Measurements from ENCODE around the gene GPLD1. TPM values are rescaled to one million over a fixed set of nuclear protein-coding genes. Genes with fewer than 3 reads are reported as not detected.
"Not testable (repeated sequence)": the region's sequence is repeated elsewhere in the genome, so short reads cannot be mapped to it uniquely, and the experiment has no call there.

Gene GPLD1
- total and polyA plus RNA-seq, 2 donors (not counting 1 experiment from before 2014, with no cell fraction given), result under 0.01 to 0.07 TPM

- Histone ChIP-seq H3K36me3 (ENCODE audit: control insufficient read depth, insufficient read depth, low read length) (no peaks in the 10 kb centered on the region), H3K4me2 (ENCODE audit: extremely low read depth, insufficient read depth, low read length) (no peak overlapping the region), H3K9ac (ENCODE audit: insufficient read depth, low read length) (no peak overlapping the region), H3K9me3 (ENCODE audit: control insufficient read depth, insufficient read depth, low read depth, low read length) (no peaks in the 10 kb centered on the region), H3K4me1 (ENCODE audit: control insufficient read depth, extremely low read depth, insufficient read depth, low read length) (no peaks in the 10 kb centered on the region), H3K27me3 (ENCODE audit: control insufficient read depth, insufficient read depth, low read length) (no peaks in the 10 kb centered on the region), H4K20me1 (ENCODE audit: control insufficient read depth, extremely low read depth, insufficient read depth, low read length) (no peaks in the 10 kb centered on the region), H3K27ac (ENCODE audit: insufficient read depth, low read length) (no peak overlapping the region), H2AFZ (ENCODE audit: low read length) (no peak overlapping the region), H3K79me2 (ENCODE audit: control insufficient read depth, insufficient read depth, low read length) (peaks cover 20% of the 10 kb centered on the region), H3K4me3 (replicated peaks in 1 of 4; ENCODE audit: control extremely low read depth in 1 of 4, insufficient read depth in 1 of 4, low read depth in 3 of 4, low read length in 4 of 4) (no peak overlapping the region)
- no peak for DNase-seq (ENCODE audit: low read depth in 2 of 2)
- TF ChIP-seq CTCF (conservative IDR thresholded peaks at IDR 0.05 in 1 of 2, IDR thresholded peaks at IDR 0.05 in 1 of 2; ENCODE audit: low read depth in 1 of 2, low read length in 2 of 2) (no peak), EZH2 (IDR thresholded peaks at IDR 0.05; ENCODE audit: low read length, missing control alignments) (no peak)
These were observed 87.9 kb downstream of the GPLD1 start for GRCh38 chr6:24401458-24401857.

GRCh38 chr6:24400045-24401039 lies 89.0 kb downstream of the GPLD1 start:
- H4K20me1 ChIP-seq (ENCODE audit: control insufficient read depth, extremely low read depth, insufficient read depth, low read length); H3K9ac ChIP-seq (ENCODE audit: insufficient read depth, low read length); H3K27ac ChIP-seq (ENCODE audit: insufficient read depth, low read length); H3K9me3 ChIP-seq (ENCODE audit: control insufficient read depth, insufficient read depth, low read depth, low read length); H3K36me3 ChIP-seq (ENCODE audit: control insufficient read depth, insufficient read depth, low read length); H3K27me3 ChIP-seq (ENCODE audit: control insufficient read depth, insufficient read depth, low read length); H3K4me2 ChIP-seq (ENCODE audit: extremely low read depth, insufficient read depth, low read length); DNase-seq (ENCODE audit: low read depth in 2 of 2); H2AFZ ChIP-seq (ENCODE audit: low read length); H3K4me1 ChIP-seq (ENCODE audit: control insufficient read depth, extremely low read depth, insufficient read depth, low read length); H3K4me3 ChIP-seq (replicated peaks in 1 of 4; ENCODE audit: control extremely low read depth in 1 of 4, insufficient read depth in 1 of 4, low read depth in 3 of 4, low read length in 4 of 4): not testable (repeated sequence)
- H3K79me2 ChIP-seq (ENCODE audit: control insufficient read depth, insufficient read depth, low read length), result peaks cover 20% of the 10 kb centered on the region

GRCh38 chr6:24397631-24398030 lies 91.7 kb downstream of the GPLD1 start:
- Histone ChIP-seq H4K20me1 (ENCODE audit: control insufficient read depth, extremely low read depth, insufficient read depth, low read length) (no peaks in the 10 kb centered on the region), H3K9me3 (ENCODE audit: control insufficient read depth, insufficient read depth, low read depth, low read length) (no peaks in the 10 kb centered on the region), H3K27ac (ENCODE audit: insufficient read depth, low read length) (no peak overlapping the region), H3K27me3 (ENCODE audit: control insufficient read depth, insufficient read depth, low read length) (no peaks in the 10 kb centered on the region), H2AFZ (ENCODE audit: low read length) (no peak overlapping the region), H3K4me3 (replicated peaks in 1 of 4; ENCODE audit: control extremely low read depth in 1 of 4, insufficient read depth in 1 of 4, low read depth in 3 of 4, low read length in 4 of 4) (no peak overlapping the region), H3K4me2 (ENCODE audit: extremely low read depth, insufficient read depth, low read length) (no peak overlapping the region), H3K79me2 (ENCODE audit: control insufficient read depth, insufficient read depth, low read length) (peaks cover 1% of the 10 kb centered on the region), H3K9ac (ENCODE audit: insufficient read depth, low read length) (no peak overlapping the region), H3K4me1 (ENCODE audit: control insufficient read depth, extremely low read depth, insufficient read depth, low read length) (no peaks in the 10 kb centered on the region), H3K36me3 (ENCODE audit: control insufficient read depth, insufficient read depth, low read length) (no peaks in the 10 kb centered on the region)
- TF ChIP-seq EZH2 (IDR thresholded peaks at IDR 0.05; ENCODE audit: low read length, missing control alignments), result no peak
- TF ChIP-seq CTCF (conservative IDR thresholded peaks at IDR 0.05 in 1 of 2, IDR thresholded peaks at IDR 0.05 in 1 of 2; ENCODE audit: low read depth in 1 of 2, low read length in 2 of 2), result no peak
- DNase-seq (ENCODE audit: low read depth in 2 of 2), result no peak
